NCI-H1417 (cell line): Measurements from ENCODE around the gene TAF6L.

Source experiments
- DNase-seq, 3 experiments: peaks; one replicate each; lab custom pipeline; 2025; lab: John Stamatoyannopoulos, UW

The TAF6L gene

GRCh38 chr11:62757846-62758788 lies 13.1 kb upstream of the TAF6L start:
- no peak for DNase-seq

GRCh38 chr11:62760867-62761227 lies 10.3 kb upstream of the TAF6L start:
- peak in 2 of 3 experiments; percentile 48 to 59 for DNase-seq

DNA sequence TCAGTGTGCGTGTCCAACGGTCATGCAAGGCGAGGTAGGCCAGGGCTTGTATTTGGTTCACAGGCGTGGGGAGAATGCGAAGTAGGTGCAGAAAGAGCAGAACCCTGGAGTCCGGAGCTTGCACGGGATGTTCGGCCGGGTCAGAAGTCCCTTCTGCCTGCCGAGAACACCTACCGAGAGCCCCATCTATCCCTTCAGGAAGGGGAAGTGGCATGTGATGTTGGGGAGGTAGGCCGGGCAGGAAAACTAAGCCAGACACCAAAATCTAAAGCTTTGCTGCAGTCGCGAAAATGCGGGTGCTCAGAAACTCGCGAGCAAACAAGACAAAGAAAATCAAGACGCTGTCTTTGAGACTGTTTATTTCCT lies 435 bp upstream of the TAF6L start:
- peak in 2 of 3 experiments; percentile 57 to 74 for DNase-seq

GRCh38 chr11:62774407-62774806 lies 3.2 kb downstream of the TAF6L start:
- DNase-seq: no peak

DNA sequence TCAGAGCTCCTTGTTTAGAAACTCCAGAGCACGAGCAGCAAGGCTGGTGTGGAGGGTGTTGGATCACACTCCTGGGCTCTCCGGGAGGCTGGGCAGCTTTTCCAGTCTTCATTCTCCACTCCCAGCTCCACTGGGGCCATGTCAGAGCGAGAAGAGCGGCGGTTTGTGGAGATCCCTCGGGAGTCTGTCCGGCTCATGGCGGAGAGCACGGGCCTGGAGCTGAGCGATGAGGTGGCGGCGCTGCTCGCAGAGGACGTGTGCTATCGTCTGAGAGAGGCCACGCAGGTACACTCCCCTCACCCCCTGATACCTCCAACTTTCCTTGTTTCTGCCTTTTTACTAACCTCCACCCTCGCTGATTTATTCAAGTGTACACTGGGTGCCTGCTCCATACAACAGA lies 4.5 kb downstream of the TAF6L start:
- DNase-seq: no peak

- DNase-seq: no peak
Measured at GRCh38 chr11:62777389-62777788, 6.2 kb downstream of the TAF6L start.

GRCh38 chr11:62778441-62778840 lies 7.2 kb downstream of the TAF6L start:
- DNase-seq: no peak

- no peak for DNase-seq
Measured at GRCh38 chr11:62782753-62783152, 11.6 kb downstream of the TAF6L start.

DNA sequence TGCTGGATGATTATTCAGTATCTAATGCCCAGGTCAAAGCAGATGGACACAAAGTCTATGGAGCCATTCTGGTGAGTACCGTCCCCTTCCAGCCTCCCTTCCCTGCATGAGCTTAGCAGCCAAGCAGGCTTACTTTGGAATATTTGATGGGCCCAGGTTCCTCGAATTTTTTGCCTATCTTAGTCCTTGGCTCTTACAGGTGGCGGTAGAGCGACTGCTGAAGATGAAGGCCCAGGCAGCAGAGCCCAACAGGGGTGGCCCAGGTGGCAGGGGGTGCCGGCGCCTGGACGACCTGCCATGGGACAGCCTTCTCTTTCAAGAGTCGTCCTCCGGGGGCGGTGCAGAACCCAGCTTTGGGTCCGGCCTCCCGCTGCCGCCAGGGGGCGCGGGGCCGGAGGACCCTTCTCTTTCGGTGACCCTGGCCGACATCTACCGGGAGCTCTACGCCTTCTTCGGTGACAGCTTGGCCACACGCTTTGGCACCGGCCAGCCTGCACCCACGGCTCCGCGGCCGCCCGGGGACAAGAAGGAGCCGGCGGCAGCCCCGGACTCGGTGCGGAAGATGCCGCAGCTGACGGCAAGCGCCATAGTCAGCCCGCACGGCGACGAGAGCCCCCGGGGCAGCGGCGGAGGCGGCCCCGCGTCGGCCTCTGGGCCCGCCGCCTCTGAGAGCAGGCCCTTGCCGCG lies 15.3 kb downstream of the TAF6L start:
- peak; percentile 81 to 90 (median 82) for DNase-seq

DNA sequence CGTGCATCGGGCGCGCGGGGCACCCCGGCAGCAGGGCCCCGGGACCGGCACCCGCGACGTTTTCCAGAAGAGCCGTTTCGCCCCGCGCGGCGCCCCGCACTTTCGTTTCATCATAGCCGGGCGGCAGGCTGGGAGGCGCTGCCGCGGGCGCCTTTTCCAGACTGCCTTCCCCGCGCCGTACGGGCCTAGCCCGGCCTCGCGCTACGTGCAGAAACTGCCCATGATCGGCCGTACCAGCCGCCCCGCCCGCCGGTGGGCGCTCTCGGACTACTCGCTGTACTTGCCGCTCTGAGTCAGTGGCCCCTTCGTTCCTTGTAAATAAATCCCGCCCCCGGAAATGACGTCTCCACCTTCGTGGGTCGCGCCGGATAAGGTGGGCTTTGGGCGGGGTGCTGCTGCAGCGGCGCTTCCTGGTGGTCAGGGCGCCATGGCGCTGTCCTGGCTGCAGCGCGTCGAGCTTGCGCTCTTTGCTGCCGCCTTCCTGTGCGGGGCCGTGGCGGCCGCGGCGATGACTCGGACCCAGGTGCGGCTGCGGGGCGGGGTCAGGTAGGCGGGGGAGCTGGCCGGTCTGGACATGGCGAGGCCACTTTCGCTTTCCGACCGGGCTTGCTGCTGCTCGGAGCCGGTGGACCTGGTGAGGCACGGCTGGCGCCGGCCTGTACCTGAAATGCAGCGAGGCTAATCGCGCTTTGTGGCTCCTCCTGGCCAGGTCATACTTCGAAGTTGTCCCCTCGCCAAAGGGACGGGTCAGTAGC lies 16.0 kb downstream of the TAF6L start, which contains the start of gene TMEM179B:
TSS of gene TMEM179B (plus strand) at position 398 of the 755 bp plus-strand sequence. CDS start at position 428, 30 bp downstream.
- DNase-seq: peak; percentile 96 to 99 (median 97)

GRCh38 chr11:62788991-62789390 lies 17.8 kb downstream of the TAF6L start:
- no peak for DNase-seq

- DNase-seq: no peak
Measured at GRCh38 chr11:62789576-62789975, 18.4 kb downstream of the TAF6L start.

GRCh38 chr11:62791501-62792201 lies 20.5 kb downstream of the TAF6L start, which contains the start of gene TMEM223:
TSS of gene TMEM223 (minus strand) at chr11:62792006. CDS start at chr11:62791994, 12 bp downstream.
- DNase-seq: peak; percentile 81 to 89 (median 85)

DNA sequence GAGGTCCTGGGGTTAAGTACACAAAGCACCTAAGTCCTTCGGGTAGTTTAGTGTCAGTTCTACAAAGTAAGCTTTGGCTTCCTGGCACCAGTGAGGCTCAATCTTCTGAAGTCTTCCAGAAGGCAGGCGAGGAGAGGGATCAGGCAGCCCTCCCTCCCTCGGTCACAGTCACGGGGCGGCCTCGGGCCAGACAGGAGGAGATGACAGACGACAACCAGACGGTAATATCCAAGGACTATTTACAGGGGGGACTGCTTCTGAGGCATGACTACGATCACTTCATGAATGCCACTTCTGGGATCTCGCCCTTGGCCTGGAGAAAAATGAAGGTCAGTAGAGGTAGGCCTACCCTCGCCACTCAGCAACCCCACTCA lies 21.0 kb downstream of the TAF6L start:
- no peak for DNase-seq

- DNase-seq: no peak
Measured at GRCh38 chr11:62794201-62794775, 23.1 kb downstream of the TAF6L start.

- no peak for DNase-seq
Measured at GRCh38 chr11:62796281-62796680, 25.1 kb downstream of the TAF6L start.

DNA sequence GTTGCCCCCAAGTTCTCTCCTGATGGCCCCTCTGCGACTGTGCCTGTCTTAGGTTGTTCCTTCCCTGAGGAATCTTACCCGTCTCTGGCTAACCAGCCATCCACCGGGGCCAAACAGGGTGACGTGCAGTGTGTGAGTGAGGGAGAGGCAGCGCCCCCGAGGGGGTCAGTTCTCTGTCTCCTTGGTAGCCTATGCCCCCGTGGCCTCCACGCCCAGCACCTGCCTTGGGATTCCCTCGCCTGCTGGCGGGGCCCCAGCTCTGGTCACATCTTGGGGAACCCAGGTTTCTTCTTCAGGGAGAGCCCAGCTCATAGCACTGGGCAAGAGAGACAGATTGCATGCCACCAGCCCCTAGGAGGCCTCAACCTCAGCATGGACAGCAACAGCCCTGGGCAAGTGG lies 28.3 kb downstream of the TAF6L start:
- no peak for DNase-seq

- DNase-seq: no peak
Measured at GRCh38 chr11:62801071-62801470, 29.9 kb downstream of the TAF6L start.

DNA sequence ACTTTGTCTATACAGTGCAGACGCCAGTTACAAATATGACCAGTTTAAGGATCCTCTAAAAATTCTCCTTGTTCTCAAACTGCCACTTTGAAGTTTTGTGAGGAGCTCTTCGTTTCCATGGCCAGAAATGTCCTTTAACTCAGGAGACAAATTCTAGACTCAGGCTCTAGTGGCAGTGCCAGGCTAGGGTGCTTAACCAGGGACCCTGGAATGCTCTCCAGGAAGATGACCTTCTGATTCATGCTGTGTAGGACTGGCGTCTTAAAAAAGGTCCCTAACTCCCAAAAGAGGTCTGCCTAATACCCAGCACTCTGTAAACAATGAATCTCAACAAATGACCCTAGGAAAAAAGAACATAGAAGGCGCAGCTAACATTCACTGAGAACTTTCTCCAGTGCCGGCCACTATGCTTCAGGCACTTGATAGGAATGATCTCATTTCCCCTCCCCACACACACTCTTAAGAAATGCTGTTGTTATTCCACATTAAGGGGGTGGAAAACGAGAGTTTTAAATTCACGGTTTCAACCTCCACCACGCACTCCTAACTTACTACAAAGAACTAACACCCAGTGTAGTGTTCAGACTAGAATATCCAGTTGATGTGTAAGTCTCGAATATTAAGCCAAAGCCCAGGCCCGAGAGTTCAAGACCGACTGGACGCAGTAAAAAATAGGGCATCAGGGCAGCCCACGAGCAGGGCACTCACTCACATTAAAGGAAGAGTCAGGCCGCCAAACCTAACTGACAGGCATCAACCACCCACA lies 33.3 kb downstream of the TAF6L start:
- peak in 1 of 3 experiments; percentile 80 for DNase-seq

DNA sequence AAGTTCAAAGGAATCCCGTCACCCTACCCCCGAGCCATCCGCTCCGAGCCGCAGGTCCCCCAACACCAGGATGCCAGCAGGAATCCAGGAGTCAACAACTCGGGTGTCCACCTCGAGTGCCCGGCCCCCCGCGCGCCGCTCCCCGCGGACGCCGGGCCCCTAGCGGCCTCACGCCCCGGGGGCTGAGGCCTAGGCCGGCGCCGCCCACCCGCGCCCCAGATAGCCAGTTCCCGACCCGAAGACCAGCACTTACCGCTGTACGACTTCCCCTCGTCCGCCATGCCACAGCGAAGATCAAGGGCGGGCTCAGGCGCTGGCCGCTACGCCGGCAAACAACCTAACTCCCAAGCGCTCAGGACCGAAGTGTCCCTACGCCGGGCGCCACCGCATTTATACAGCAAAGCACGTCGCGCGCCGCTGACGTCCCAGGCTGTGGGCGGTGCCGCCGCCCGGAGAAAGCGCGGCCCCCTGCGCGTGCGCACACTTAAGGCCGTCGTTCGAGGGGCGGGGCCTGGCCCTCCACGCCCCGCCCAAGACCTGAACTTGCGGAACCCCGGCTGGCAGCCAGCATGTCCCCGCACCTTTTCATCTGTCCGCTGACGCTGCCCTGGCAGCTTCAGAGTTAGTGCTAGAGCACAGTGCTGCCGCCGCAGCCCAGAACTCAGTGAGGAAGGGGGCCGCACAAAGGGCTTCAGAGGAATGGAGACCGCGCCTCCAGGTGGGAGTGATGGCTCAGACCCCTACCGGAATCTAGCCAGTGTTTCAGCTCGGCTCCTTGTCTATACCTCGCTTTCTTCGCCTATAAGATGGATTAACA lies 34.1 kb downstream of the TAF6L start, which contains the start of gene NXF1:
TSS of gene NXF1 (minus strand) at position 365 of the 817 bp plus-strand sequence. CDS start at position 281, 84 bp downstream.
- DNase-seq: peak; percentile 98 to 99 (median 98)
